CD14-positive monocyte (primary cell): ENCODE data around the gene KCNQ1. TPM values are rescaled to one million over a fixed set of nuclear protein-coding genes. Genes with fewer than 3 reads are reported as not detected.

ENCODE experiments used
- DNase-seq, 3 donors: peaks; one replicate each; pipeline ENCODE4 v3.0.0-alpha.2; 2011 to 2022
- H2AFZ ChIP-seq: 2 replicates; pipeline ENCODE4 v1.6.0; 2012; ENCODE audit warnings: mild to moderate bottlenecking, low read depth, low read length, inconsistent platforms; ENCODE audit not compliant: insufficient read depth, poor library complexity, severe bottlenecking
- H3K27ac ChIP-seq, 2 donors: 1 replicate in 1 of 2; 2 replicates in 1 of 2; pipeline ENCODE4 v1.5.1; 2012 to 2013; ENCODE audit warnings: low read length in 2 of 2, control low read depth in 1 of 2, inconsistent platforms in 1 of 2, low read depth in 1 of 2, mild to moderate bottlenecking in 1 of 2
- H3K27me3 ChIP-seq, 2 donors: one replicate each; pipeline versions ENCODE4 v1.6.0 to v1.6.1; 2011 to 2013; ENCODE audit warnings: low read length in 2 of 2; ENCODE audit not compliant: control insufficient read depth in 2 of 2, insufficient read depth in 2 of 2
- H3K36me3 ChIP-seq, 2 donors: replicated peaks in 1 of 2; 1 replicate in 1 of 2; 2 replicates in 1 of 2; pipeline versions ENCODE4 v1.5.1 to v1.6.1; 2012 to 2013; ENCODE audit warnings: low read length in 2 of 2, control low read depth in 1 of 2, inconsistent platforms in 1 of 2, mild to moderate bottlenecking in 1 of 2; ENCODE audit not compliant: insufficient read depth in 2 of 2, control insufficient read depth in 1 of 2
- H3K4me1 ChIP-seq, 2 donors: 1 replicate in 1 of 2; 2 replicates in 1 of 2; pipeline versions ENCODE4 v1.5.1 to v1.6.1; 2012 to 2013; ENCODE audit warnings: low read length in 2 of 2, control low read depth in 1 of 2, inconsistent platforms in 1 of 2, mild to moderate bottlenecking in 1 of 2, moderate library complexity in 1 of 2; ENCODE audit not compliant: insufficient read depth in 2 of 2, control insufficient read depth in 1 of 2
- H3K4me2 ChIP-seq: replicated peaks from 2 replicates; pipeline ENCODE3; 2012; ENCODE audit warnings: low read length, moderate library complexity, mild to moderate bottlenecking; ENCODE audit not compliant: poor library complexity, severe bottlenecking; ENCODE audit errors: extremely low read depth
- H3K4me3 ChIP-seq, 3 experiments: fragments of 200-600 bp in 1 of 3; sonication (generic) in 1 of 3; replicated peaks in 1 of 3; 1 replicate in 2 of 3; 2 replicates in 1 of 3; pipeline ENCODE4 v1.5.1; 2011 to 2013; ENCODE audit warnings: low read length in 3 of 3, mild to moderate bottlenecking in 3 of 3, control low read depth in 2 of 3, low read depth in 2 of 3, inconsistent platforms in 1 of 3, moderate library complexity in 1 of 3
- H3K79me2 ChIP-seq: 2 replicates; pipeline ENCODE4 v1.6.0; 2012; ENCODE audit warnings: mild to moderate bottlenecking, control low read depth, inconsistent platforms, low read length, moderate library complexity; ENCODE audit not compliant: insufficient read depth
- H3K9ac ChIP-seq: 2 replicates; pipeline ENCODE4 v1.6.0; 2017; ENCODE audit warnings: low read length, mild to moderate bottlenecking; ENCODE audit not compliant: insufficient read depth, poor library complexity, severe bottlenecking
- H3K9me3 ChIP-seq, 2 donors: replicated peaks in 1 of 2; 1 replicate in 1 of 2; 2 replicates in 1 of 2; pipeline versions ENCODE4 v1.5.1 to v1.6.1; 2012 to 2013; ENCODE audit warnings: low read length in 2 of 2, control low read depth in 1 of 2; ENCODE audit not compliant: control insufficient read depth in 1 of 2, insufficient read depth in 1 of 2
- H4K20me1 ChIP-seq: 2 replicates; pipeline ENCODE4 v1.6.0; 2012; ENCODE audit warnings: mild to moderate bottlenecking, low read length, control low read depth, moderate library complexity; ENCODE audit not compliant: insufficient read depth
- H3K27ac Mint-ChIP-seq, 7 donors: one replicate each; pipeline ENCODE4 v1.8.0; 2020; ENCODE audit warnings: mild to moderate bottlenecking in 7 of 7, mixed read lengths in 7 of 7, moderate library complexity in 6 of 7, inconsistent platforms in 2 of 7
- H3K27me3 Mint-ChIP-seq, 3 donors: one replicate each; pipeline ENCODE4 v1.8.0; 2021 to 2022; ENCODE audit warnings: low read depth in 3 of 3, mild to moderate bottlenecking in 3 of 3, mixed read lengths in 3 of 3, moderate library complexity in 3 of 3, inconsistent platforms in 1 of 3
- H3K36me3 Mint-ChIP-seq, 2 donors: one replicate each; pipeline ENCODE4 v1.8.0; 2020; ENCODE audit warnings: mixed read lengths in 2 of 2, inconsistent platforms in 1 of 2, mild to moderate bottlenecking in 1 of 2
- H3K4me1 Mint-ChIP-seq: one replicate; pipeline ENCODE4 v1.8.0; 2020; ENCODE audit warnings: mild to moderate bottlenecking, mixed read lengths
- H3K4me3 Mint-ChIP-seq, 2 donors: one replicate each; pipeline ENCODE4 v1.8.0; 2020; ENCODE audit warnings: mild to moderate bottlenecking in 2 of 2, mixed read lengths in 2 of 2, moderate library complexity in 1 of 2
- H3K9me3 Mint-ChIP-seq, 7 donors: one replicate each; pipeline ENCODE4 v1.8.0; 2020 to 2022; ENCODE audit warnings: mixed read lengths in 7 of 7, mild to moderate bottlenecking in 6 of 7, moderate library complexity in 6 of 7, inconsistent platforms in 2 of 7
- CTCF ChIP-seq: fragments of 200-600 bp; IDR thresholded peaks from one replicate; pipeline ENCODE4 v1.8.0; 2022; ENCODE audit warnings: antibody characterized with exemption, mild to moderate bottlenecking
- WGBS: methylation state at CpG from one replicate; pipeline ENCODE4 v1.1.5; 2013; ENCODE audit warnings: missing lambda C conversion rate; ENCODE audit not compliant: insufficient coverage; 5-methylcytosine and 5-hydroxymethylcytosine counted together
- intact Hi-C, 2 donors: fragments of 100-400 bp; cut with micrococcal nuclease; formaldehyde crosslinking; loops; one replicate each; pipeline versions ENCODE4 v1.15.0 to v1.15.1; 2023
- polyA plus RNA-seq, 3 donors: library from polyadenylated mRNA; depleted of rRNA in 1 of 3; unstranded in 2 of 3; stranded (reverse) in 1 of 3; fragments of 300-500 nt in 2 of 3; fragments of >200 nt in 1 of 3; fragmentation: Illumina TruSeq in 2 of 3; gene quantifications; 1 replicate in 2 of 3; 2 replicates in 1 of 3; pipeline ENCODE4 v1.2.3, GENCODE V29; 2012 to 2021

KCNQ1 gene
- polyA plus RNA-seq, 3 donors: 14.9 to 31.8 (median 21.6) TPM

GRCh38 chr11:2809854-2810253 is 365.0 kb downstream of the KCNQ1 start:
- peaks cover 35% of the 10 kb centered on the region in 2 donors for H3K4me1 ChIP-seq
- H3K27ac ChIP-seq: no peak overlapping the region
- no peak for DNase-seq
- no peaks in the 10 kb centered on the region for H3K9me3 ChIP-seq
- no peak overlapping the region for H3K27ac Mint-ChIP-seq
- H4K20me1 ChIP-seq: peaks cover 5% of the 10 kb centered on the region
- no peak for TF ChIP-seq CTCF
- H2AFZ ChIP-seq: no peak overlapping the region
- peaks cover 46% of the 10 kb centered on the region for H3K4me1 Mint-ChIP-seq
- peaks cover 14 to 21% of the 10 kb centered on the region in 2 donors for H3K36me3 Mint-ChIP-seq
- H3K9me3 Mint-ChIP-seq: peaks cover 0 to 8% (median 6%) of the 10 kb centered on the region in 7 donors
- peaks cover 0 to 8% (median 3%) of the 10 kb centered on the region in 3 donors for H3K27me3 Mint-ChIP-seq
- H3K27me3 ChIP-seq: no peaks in the 10 kb centered on the region
- intact Hi-C loops: no loop called here
- H3K4me3 Mint-ChIP-seq: no peak overlapping the region
- H3K9ac ChIP-seq: no peak overlapping the region
- H3K4me2 ChIP-seq: no peak overlapping the region
- WGBS: no CpG with 5 or more reads among the region's 1 CpG
- peaks cover 1 to 2% of the 10 kb centered on the region in 2 donors for H3K36me3 ChIP-seq
- no peaks in the 10 kb centered on the region for H3K79me2 ChIP-seq
- no peak overlapping the region for H3K4me3 ChIP-seq

GRCh38 chr11:2810411-2811205 is 365.8 kb downstream of the KCNQ1 start:
- Mint-ChIP-seq H3K36me3 (peaks cover 13 to 20% of the 10 kb centered on the region in 2 donors), H3K4me1 (peaks cover 46% of the 10 kb centered on the region), H3K27me3 (peaks cover 0 to 8% (median 0%) of the 10 kb centered on the region in 3 donors), H3K9me3 (peaks cover 0 to 12% (median 7%) of the 10 kb centered on the region in 7 donors), H3K27ac (peak overlapping the region in 1 of 7 donors; percentile 43), H3K4me3 (no peak overlapping the region)
- no peak for TF ChIP-seq CTCF
- 95% methylated on average over 13 of the region's 18 CpGs for whole genome bisulfite sequencing
- Histone ChIP-seq H3K4me2 (no peak overlapping the region), H3K9ac (no peak overlapping the region), H3K79me2 (no peaks in the 10 kb centered on the region), H3K27me3 (no peaks in the 10 kb centered on the region), H4K20me1 (peaks cover 5% of the 10 kb centered on the region), H3K4me3 (no peak overlapping the region), H3K9me3 (peaks cover under 1 to 5% of the 10 kb centered on the region in 2 donors), H2AFZ (no peak overlapping the region), H3K4me1 (peaks cover 35% of the 10 kb centered on the region in 2 donors), H3K27ac (peak overlapping the region in 1 of 2 donors; percentile 1), H3K36me3 (peaks cover 4 to 10% of the 10 kb centered on the region in 2 donors)
- DNase-seq: no peak
- intact Hi-C loops: no loop called here
